Head of caudate nucleus (tissue), 42 donors: ENCODE measurements around the gene TXNDC11.
"Not testable (repeated sequence)": the region's sequence is repeated elsewhere in the genome, so short reads cannot be mapped to it uniquely, and the experiment has no call there.

Experiments used
- DNase-seq, 42 donors: peaks; one replicate each; pipeline versions ENCODE4 v3.0.0 to v3.0.0-alpha.2; 2020 to 2021; ENCODE audit warnings: mixed read lengths in 7 of 42
- intact Hi-C: fragments of 100-400 bp; cut with DNase I; formaldehyde crosslinking; loops from one replicate; pipeline ENCODE4 v1.15.0; 2022

The TXNDC11 gene, protein sequence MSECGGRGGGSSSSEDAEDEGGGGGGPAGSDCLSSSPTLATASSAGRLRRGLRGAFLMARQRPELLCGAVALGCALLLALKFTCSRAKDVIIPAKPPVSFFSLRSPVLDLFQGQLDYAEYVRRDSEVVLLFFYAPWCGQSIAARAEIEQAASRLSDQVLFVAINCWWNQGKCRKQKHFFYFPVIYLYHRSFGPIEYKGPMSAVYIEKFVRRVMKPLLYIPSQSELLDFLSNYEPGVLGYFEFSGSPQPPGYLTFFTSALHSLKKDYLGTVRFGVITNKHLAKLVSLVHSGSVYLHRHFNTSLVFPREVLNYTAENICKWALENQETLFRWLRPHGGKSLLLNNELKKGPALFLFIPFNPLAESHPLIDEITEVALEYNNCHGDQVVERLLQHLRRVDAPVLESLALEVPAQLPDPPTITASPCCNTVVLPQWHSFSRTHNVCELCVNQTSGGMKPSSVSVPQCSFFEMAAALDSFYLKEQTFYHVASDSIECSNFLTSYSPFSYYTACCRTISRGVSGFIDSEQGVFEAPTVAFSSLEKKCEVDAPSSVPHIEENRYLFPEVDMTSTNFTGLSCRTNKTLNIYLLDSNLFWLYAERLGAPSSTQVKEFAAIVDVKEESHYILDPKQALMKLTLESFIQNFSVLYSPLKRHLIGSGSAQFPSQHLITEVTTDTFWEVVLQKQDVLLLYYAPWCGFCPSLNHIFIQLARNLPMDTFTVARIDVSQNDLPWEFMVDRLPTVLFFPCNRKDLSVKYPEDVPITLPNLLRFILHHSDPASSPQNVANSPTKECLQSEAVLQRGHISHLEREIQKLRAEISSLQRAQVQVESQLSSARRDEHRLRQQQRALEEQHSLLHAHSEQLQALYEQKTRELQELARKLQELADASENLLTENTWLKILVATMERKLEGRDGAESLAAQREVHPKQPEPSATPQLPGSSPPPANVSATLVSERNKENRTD

DNA sequence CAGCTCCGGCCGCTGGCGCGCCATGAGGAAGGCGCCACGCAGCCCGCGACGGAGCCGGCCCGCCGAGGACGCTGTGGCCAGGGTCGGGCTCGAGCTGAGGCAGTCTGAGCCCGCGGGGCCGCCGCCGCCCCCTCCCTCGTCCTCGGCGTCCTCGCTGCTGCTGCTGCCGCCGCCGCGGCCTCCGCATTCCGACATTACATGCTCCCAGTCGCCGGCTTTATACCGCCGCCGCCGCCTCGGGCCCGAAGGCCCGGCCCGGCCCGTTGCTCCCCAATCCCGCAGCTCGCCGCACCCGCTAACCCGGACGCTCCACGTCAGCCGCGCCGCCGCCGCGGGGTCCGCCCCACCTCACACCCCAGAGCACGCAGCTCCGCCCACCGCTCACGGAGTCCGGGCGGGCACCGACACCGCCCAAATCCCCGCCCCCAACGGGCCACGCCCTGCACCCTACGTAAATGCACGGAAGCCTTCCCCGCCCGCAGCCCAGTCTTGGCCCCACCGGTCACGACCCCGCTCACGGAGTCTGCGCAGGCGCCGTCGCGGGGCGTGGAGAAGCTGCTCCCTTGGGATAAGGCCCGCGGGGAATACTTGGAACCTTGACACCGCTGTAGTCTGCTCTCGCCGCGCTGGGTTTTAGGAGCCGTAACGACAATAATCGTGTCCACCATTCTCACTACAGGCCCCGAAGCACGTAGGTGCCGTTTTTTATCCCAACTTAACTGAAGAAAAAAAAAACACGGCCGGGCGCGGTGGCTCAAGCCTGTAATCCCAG, at the start of gene TXNDC11:
TXNDC11 (minus strand) TSS at position 322 of the 772 bp plus-strand sequence; CDS start at position 195, 127 bp downstream.
- intact Hi-C loops: loop anchor here (2.0 kb wide), 1 partner anchor 54 kb away; the partner anchor contains the start of gene ZC3H7A

DNA sequence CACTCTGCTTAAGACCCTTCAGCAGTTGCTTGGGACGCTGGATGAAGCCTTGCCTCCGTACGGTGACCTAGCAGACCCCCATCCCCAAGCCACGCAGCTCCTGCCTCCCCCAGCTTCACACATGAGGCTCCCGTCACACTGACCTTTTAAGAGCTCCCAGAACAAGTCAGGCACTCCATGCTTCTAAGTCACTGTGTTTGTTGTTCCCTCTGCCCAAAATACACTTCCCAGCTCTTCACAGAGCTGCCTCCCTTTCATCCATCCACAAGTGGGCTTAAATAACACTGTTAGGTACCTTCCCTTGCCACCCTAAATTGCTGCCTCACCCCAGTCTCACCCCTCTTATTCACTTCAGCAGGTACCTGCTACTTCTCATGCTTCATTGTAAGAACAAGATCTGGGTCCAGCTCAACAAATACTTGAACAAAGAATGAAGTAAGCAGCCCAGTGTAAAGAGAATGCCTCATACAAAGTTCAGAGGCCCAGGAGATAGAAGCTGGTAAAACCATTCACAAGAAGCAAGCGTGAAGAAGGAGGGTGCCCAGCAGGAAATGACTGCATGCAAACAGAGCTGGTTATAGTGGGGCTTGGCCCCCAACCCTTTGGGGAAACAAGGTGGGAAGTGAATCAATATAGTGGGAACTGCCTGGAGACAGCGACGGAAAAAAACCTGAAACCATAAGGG, 48.6 kb upstream of the TXNDC11 start:
- intact Hi-C loops: loop anchor here (10.0 kb wide), 2 partner anchors 124 to 396 kb away; partner anchors contain the start of gene GSPT1
- peak in 1 of 42 donors; percentile 5 for DNase-seq

More for the DNA sequence above, at the start of gene TXNDC11:
- peak; percentile 96 to 100 (median 100) for DNase-seq

DNA sequence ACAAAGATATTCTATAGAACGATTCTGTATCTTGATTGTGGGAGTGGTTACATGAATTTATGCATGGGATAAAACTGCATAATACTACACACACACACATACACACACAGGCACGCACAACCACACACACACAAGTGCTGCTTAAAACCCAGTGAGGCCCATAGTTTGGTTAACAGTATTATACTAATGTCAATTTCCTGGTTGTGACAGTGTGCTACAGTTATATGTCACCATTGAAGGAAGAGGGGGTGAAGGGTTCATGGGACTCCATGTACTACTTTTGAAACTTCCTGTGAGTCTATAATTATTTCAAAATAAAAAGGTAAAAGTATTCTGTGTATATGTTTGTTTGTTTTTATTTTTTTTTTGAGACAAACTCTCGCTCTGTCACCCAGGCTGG, 46.3 kb upstream of the TXNDC11 start:
- DNase-seq: no peak
- intact Hi-C loops: no loop called here

DNA sequence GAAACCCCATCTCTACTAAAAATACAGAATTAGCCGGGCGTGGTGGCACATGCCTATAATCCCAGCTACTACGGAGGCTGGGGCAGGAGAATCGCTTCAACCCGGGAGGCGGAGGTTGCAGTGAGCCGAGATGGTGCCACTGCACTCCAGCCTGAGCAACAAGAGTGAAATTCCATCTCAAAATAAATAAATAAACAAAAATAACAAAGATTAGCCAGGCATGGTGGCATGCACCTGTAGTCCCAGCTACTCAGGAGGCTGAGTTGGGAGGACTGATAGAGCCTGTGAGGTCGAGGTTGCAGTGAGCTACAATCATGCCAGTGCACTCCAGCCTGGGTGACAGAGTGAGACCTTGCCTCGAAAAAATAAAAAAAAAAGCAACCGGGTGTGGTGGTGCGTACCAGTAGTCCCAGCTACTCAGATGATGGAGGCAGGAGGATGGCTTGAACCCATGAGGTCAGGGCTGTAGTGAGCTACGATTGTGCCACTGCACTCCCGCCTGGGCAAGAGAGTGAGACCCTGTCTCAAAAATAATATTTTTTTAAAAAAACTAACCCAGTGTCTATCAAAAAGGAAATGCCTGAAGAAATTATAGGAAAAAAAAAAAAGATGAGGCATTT, 42.4 kb upstream of the TXNDC11 start:
- intact Hi-C loops, DNase-seq: not testable (repeated sequence)

DNA sequence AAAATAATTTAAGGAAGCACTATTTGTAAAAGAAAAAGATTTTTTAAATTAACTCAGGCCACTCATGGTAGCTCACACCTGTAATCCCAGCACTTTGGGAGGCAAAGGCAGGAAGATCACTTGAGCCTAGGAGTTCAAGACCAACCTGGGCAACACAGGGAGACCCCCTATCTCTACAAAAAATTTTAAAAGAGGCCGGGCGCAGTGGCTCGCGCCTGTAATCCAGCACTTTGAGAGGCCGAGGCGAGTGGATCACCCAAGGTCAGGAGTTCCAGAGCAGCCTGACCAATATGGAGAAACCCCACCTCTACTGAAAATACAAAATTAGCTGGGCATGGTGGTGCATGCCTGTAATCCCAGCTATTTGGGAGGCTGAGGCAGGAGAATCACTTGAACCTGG, 41.7 kb upstream of the TXNDC11 start:
- DNase-seq, intact Hi-C loops: not testable (repeated sequence)

DNA sequence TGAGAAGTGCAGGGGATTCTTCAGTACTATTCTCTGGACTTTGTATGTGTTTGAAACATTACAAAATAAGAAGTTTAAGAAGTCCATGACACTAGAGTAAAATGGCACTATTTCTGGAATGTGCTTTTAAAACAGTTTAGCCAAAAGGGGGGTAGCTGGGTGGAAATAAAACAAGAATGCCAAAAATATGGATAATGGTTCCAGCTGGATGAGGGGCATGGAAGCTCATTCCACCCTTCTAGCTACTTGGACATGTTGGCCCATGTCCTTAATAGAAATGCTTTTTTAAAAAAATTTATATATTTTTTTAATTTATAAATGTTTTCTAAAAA, 41.3 kb upstream of the TXNDC11 start:
- DNase-seq: no peak
- intact Hi-C loops: no loop called here

DNA sequence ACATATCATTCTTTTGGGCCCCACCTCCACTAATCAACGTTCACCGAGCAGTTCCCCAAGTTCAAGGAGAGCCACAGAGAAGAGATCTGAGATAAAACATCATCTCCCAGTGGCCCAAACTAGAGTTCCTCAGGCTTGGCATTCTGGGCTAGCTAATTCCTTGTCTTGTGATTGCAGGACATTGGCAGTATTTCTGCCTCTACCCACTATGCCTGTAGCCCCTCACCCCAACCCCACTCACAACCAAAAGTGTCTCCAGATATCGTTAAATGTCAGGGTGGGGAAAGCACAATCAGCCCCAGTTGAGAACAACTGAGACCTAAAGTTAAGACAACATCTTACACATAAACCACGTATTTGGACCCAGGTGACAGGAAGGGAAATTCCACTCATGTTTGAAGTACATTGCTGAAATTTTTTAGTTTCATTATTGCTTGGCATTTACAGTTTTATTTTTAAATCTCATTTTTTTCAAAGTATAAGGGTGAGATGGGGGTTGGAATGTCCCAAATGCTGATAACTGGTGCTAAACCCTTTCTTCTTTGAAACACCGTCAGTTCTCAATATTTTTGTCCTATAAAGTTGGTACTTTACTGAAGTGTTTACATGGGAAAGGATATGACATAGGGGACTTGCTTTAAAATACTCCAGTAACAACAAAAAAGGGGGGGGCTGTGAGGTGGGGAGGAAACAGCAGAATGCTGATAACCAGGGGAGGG, 40.8 kb upstream of the TXNDC11 start:
- intact Hi-C loops: no loop called here
- DNase-seq: no peak

DNA sequence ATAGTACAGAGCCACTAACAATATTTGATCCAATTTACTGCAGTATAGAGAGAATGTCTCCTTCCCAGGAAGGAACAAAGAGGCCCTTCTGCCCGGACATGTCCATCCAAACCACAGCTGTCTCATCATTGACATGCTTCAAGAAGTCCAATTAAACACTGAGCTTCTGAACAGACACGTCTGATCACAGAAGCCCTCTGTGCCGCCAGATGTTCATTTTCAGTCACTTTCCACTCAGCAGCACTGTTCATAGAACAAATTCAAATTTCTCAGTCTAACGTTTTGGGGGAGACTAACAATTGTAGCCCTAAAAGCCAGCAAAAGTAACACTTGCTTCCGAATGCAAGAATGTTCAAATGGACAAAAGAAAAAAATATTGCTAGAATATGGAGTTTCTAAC, 39.1 kb upstream of the TXNDC11 start:
- intact Hi-C loops: no loop called here
- peak in 41 of 42 donors; percentile 11 to 84 (median 60) for DNase-seq

DNA sequence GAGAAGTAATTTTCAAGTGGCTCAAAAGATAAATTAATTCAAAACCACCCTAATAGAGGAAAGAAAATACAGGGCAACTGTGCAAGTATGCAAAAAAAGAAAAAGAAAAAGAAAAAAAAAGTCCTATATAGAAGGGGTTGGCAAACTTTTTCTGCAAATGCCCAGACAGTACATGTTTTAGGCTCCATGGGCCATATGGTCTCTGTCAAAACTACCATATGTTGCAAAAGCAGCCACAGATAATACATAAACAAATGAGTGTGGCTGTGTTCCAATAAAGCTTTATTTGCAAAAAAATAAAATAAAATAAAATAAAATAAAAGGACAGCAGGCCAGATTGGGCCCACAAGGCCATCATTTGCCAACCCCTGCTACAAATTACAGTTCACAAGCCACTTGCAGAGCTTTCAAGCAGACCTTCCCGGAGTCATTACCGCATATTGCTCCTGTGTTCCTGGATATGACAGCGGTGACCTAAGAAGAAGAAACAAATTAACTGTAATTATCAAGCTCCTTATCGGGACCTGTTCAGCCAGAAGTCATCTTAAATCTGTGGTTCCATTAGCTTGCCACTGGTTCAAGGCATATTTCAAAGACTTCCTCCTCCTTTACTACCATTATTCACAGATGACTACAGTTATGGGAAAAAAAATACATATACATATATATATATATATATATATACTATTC, 38.5 kb upstream of the TXNDC11 start:
- DNase-seq: no peak
- intact Hi-C loops: no loop called here

DNA sequence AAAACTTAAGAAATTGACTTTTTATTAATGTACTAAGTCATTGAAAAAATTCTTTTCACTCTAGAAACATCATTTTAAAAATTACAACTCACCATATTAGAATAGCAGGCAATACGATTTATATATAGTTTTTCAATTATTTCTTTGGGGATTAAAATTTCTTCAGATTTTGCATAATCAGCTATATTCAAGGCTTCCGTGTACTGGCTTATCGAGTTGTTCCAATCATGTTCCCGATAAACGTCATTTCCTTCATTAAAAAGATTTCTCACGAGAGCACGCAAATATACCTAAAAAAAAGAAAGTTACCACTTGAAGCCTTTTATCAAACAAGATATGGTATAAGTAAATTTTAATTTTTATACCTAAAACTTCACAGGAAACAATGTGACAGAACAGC, 36.4 kb upstream of the TXNDC11 start:
- no peak for DNase-seq
- intact Hi-C loops: no loop called here

DNA sequence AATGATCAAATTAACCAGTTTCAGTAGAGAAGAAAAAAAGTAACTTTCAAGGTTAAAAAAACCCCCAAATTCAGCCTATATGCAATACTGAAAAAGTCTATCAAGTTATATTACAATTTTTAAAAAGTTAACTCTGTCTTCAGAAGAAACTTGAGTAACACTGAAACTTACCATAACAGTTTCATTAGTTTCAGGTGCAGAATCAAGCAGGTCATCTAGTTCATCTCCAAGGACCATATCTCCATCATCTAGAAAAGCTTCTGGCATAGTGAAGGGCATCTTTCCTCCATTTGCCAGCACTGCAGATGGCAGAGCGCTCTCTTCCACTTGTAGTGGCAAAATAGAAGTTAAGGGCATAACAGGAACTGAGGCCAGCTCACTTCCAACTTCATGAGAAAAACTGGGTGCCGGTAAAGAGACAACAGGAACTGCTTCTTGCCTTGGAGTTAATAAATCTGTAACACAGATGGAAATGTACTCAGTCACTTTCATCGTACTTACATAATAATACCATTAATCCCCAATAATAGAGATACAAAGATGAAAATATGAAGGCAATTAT, 31.5 kb upstream of the TXNDC11 start:
- peak in 2 of 42 donors; percentile 13 for DNase-seq

DNA sequence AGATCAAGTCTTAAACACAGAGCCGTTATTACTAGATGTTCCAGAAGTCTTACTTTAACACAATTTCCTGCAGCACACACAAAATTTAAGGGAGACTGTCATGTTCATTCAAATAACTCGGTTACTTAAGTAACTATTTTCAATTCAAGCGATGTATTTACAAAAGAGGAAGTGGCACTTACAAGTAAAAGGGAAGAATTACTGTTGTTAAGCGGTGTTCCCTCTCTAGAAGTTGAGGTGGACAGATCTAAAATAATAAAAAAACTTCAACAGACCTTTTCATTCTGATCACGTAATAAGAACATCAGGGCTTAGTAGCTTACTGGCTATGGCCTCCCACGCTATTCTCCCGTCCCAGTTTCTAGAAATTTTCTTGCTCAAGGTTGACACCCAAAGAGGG, 26.2 kb upstream of the TXNDC11 start:
- intact Hi-C loops: no loop called here
- peak in 5 of 42 donors; percentile 15 to 33 (median 25) for DNase-seq

More for the DNA sequence above, 31.5 kb upstream of the TXNDC11 start:
- intact Hi-C loops: no loop called here

DNA sequence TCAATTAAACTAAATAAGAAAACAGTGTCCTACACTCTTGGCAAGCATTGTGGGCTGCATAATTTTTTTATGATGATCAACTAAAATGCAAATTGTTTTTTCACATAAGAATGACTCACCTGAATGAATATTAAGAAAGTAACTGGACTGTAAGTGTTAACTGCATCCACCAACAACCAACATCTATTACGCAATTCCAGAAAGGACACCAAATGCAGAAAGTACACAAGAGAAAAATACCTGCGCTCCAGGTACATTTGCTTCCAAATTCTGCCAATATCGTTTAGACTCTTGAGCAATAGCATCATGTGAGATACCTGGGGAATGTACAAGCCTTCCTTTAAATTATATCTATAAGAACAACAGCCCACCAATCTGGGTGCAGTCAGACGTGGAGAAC, 19.8 kb upstream of the TXNDC11 start:
- peak in 2 of 42 donors; percentile 5 to 6 for DNase-seq
- intact Hi-C loops: no loop called here

DNA sequence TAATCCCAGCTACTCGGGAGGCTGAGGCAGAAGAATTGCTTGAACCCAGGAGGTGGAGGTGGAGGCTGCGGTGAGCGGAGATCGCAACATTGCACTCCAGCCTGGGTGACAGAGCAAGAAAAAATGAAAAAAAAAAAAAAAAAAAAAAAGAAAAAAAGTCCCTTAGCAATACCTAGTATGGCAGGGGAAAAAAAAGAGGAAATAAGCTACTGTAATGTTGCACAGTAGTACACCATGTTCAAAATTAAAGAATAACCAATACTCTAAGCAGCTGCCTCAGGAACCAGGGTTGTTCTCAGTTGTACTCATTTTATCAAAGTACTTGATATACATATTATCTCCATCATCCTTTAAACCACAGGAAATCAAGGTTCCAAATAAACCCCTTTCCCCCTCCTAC, 17.3 kb upstream of the TXNDC11 start:
- intact Hi-C loops: no loop called here
- peak in 1 of 42 donors; percentile 28 for DNase-seq

DNA sequence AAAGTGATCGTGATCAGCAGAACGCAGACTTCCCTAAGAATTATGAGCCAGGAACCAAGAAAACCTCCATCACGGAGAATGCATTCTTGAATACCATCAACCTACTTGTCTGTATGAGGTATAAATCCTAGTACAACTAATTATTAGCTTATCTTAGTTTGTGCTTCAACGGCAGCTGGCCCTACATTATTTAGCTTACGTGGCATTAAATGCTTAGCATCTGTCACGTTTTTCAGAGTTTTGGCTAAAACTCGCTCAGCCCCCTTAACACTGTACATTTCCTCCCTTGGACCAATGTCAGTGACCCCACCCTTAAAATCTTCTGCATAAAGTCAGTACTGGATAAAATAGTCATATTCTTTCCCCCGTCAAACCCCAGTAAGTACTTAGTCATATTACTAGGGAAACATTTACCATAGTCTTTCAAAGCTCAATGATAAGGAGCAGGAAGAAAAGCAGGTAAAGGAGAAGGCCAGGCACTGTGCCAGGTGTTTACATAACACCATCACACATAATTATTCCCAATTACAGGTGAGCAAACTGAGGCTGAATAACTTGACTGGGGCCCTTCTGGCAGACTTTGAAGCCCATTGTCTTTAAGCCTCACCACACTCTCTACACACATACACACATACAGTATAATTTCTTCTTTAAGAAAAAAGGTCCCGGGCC, 16.6 kb upstream of the TXNDC11 start:
- peak in 1 of 42 donors; percentile 13 for DNase-seq
- intact Hi-C loops: no loop called here
